ENCODE measurements around the gene SPINK1. TPM values are rescaled to one million over a fixed set of nuclear protein-coding genes. Genes with fewer than 3 reads are reported as not detected.
"Not testable (repeated sequence)": the region's sequence is repeated elsewhere in the genome, so short reads cannot be mapped to it uniquely, and the experiment has no call there.

Gene SPINK1
- polyA plus RNA-seq, 1 donor from 2014 or later, result not detected

GRCh38 chr5:147803926-147804325 lies 27.5 kb downstream of the SPINK1 start:
- peaks cover 13% of the 10 kb centered on the region for H3K27me3 Mint-ChIP-seq
- no peak overlapping the region for H3K27ac Mint-ChIP-seq
- H3K9me3 Mint-ChIP-seq, result no peaks in the 10 kb centered on the region
- H3K4me3 Mint-ChIP-seq, result peak overlapping the region in 1 of 4 donors; percentile 9
- H3K4me1 Mint-ChIP-seq, result peaks cover 4 to 8% (median 7%) of the 10 kb centered on the region in 3 donors
- peaks cover 1% of the 10 kb centered on the region for H3K36me3 Mint-ChIP-seq

GRCh38 chr5:147803161-147803560 lies 28.3 kb downstream of the SPINK1 start:
- H3K9me3 Mint-ChIP-seq, H3K36me3 Mint-ChIP-seq, H3K27ac Mint-ChIP-seq, H3K4me1 Mint-ChIP-seq: not testable (repeated sequence)
- peaks cover 13% of the 10 kb centered on the region for H3K27me3 Mint-ChIP-seq
- H3K4me3 Mint-ChIP-seq, result peak overlapping the region in 1 of 4 donors; percentile 35

GRCh38 chr5:147801461-147801860 lies 30.0 kb downstream of the SPINK1 start:
- Mint-ChIP-seq H3K9me3 (no peaks in the 10 kb centered on the region), H3K27ac (no peak overlapping the region), H3K4me3 (peak overlapping the region in 1 of 4 donors; percentile 3), H3K36me3 (peaks cover 1% of the 10 kb centered on the region), H3K4me1 (peaks cover 4 to 8% (median 7%) of the 10 kb centered on the region in 3 donors), H3K27me3 (peaks cover 16% of the 10 kb centered on the region)

- peaks cover 1% of the 10 kb centered on the region for H3K36me3 Mint-ChIP-seq
- no peak overlapping the region for H3K27ac Mint-ChIP-seq
- no peaks in the 10 kb centered on the region for H3K9me3 Mint-ChIP-seq
- H3K4me1 Mint-ChIP-seq, result peaks cover 4 to 7% (median 7%) of the 10 kb centered on the region in 3 donors
- no peak overlapping the region for H3K4me3 Mint-ChIP-seq
- H3K27me3 Mint-ChIP-seq, result peaks cover 16% of the 10 kb centered on the region
Observed at GRCh38 chr5:147800491-147800890, 31.0 kb downstream of the SPINK1 start.

- no peak overlapping the region for H3K27ac Mint-ChIP-seq
- no peaks in the 10 kb centered on the region for H3K36me3 Mint-ChIP-seq
- no peak overlapping the region for H3K4me3 Mint-ChIP-seq
- H3K9me3 Mint-ChIP-seq, result no peaks in the 10 kb centered on the region
- H3K27me3 Mint-ChIP-seq, result peaks cover 11% of the 10 kb centered on the region
- no peaks in the 10 kb centered on the region for H3K4me1 Mint-ChIP-seq
Observed at GRCh38 chr5:147796556-147797308, 34.7 kb downstream of the SPINK1 start.

GRCh38 chr5:147791181-147791580 lies 40.3 kb downstream of the SPINK1 start:
- no peaks in the 10 kb centered on the region for H3K9me3 Mint-ChIP-seq

GRCh38 chr5:147789820-147790219 lies 41.7 kb downstream of the SPINK1 start:
- Mint-ChIP-seq H3K4me1 (no peaks in the 10 kb centered on the region), H3K36me3 (no peaks in the 10 kb centered on the region), H3K27me3 (peaks cover 1% of the 10 kb centered on the region), H3K9me3 (no peaks in the 10 kb centered on the region), H3K27ac (no peak overlapping the region), H3K4me3 (no peak overlapping the region)

More at GRCh38 chr5:147791181-147791580, 40.3 kb downstream of the SPINK1 start:
- no peak overlapping the region for H3K27ac Mint-ChIP-seq
- no peaks in the 10 kb centered on the region for H3K36me3 Mint-ChIP-seq
- H3K4me1 Mint-ChIP-seq, result no peaks in the 10 kb centered on the region
- H3K27me3 Mint-ChIP-seq, result peaks cover 1% of the 10 kb centered on the region
- H3K4me3 Mint-ChIP-seq, result no peak overlapping the region

- Mint-ChIP-seq H3K4me3 (no peak overlapping the region), H3K27me3 (peaks cover 1% of the 10 kb centered on the region), H3K27ac (peak overlapping the region in 1 of 3 donors; percentile 0), H3K4me1 (no peaks in the 10 kb centered on the region), H3K36me3 (no peaks in the 10 kb centered on the region), H3K9me3 (no peaks in the 10 kb centered on the region)
Observed at GRCh38 chr5:147788023-147788422, 43.4 kb downstream of the SPINK1 start.

- peaks cover 1% of the 10 kb centered on the region for H3K27me3 Mint-ChIP-seq
- H3K4me1 Mint-ChIP-seq, result peaks cover 0 to 7% (median 3%) of the 10 kb centered on the region in 3 donors
- H3K9me3 Mint-ChIP-seq, result peaks cover 0 to 4% (median 0%) of the 10 kb centered on the region in 3 donors
- H3K4me3 Mint-ChIP-seq, result no peak overlapping the region
- peaks cover 2% of the 10 kb centered on the region for H3K36me3 Mint-ChIP-seq
- no peak overlapping the region for H3K27ac Mint-ChIP-seq
Observed at GRCh38 chr5:147786142-147786541, 45.3 kb downstream of the SPINK1 start.

- peaks cover 0 to 7% (median 3%) of the 10 kb centered on the region in 3 donors for H3K4me1 Mint-ChIP-seq
- no peak overlapping the region for H3K27ac Mint-ChIP-seq
- peaks cover 0 to 4% (median 0%) of the 10 kb centered on the region in 3 donors for H3K9me3 Mint-ChIP-seq
- no peak overlapping the region for H3K4me3 Mint-ChIP-seq
- no peaks in the 10 kb centered on the region for H3K27me3 Mint-ChIP-seq
- H3K36me3 Mint-ChIP-seq, result peaks cover 2% of the 10 kb centered on the region
Observed at GRCh38 chr5:147784146-147784987, 47.1 kb downstream of the SPINK1 start.

GRCh38 chr5:147782110-147783028 lies 49.1 kb downstream of the SPINK1 start, which contains the start of gene JAKMIP2:
Gene JAKMIP2 (minus strand): TSS chr5:147782728. CDS start chr5:147671806, 110,922 bp downstream.
- Mint-ChIP-seq H3K27ac (peak within 1 kb of the TSS in 1 of 3 donors; percentile 88), H3K36me3 (peaks cover 2% of the 10 kb centered on the region), H3K4me1 (peaks cover 0 to 7% (median 3%) of the 10 kb centered on the region in 3 donors), H3K9me3 (peaks cover 0 to 4% (median 0%) of the 10 kb centered on the region in 3 donors), H3K27me3 (no peaks in the 10 kb centered on the region), H3K4me3 (peak within 1 kb of the TSS in 3 of 4 donors; percentile 73 to 81 (median 79))

GRCh38 chr5:147780924-147781573 lies 50.4 kb downstream of the SPINK1 start:
- no peaks in the 10 kb centered on the region for H3K27me3 Mint-ChIP-seq
- H3K4me1 Mint-ChIP-seq, result peaks cover 0 to 7% (median 3%) of the 10 kb centered on the region in 3 donors
- H3K9me3 Mint-ChIP-seq, result peaks cover 0 to 4% (median 0%) of the 10 kb centered on the region in 3 donors
- no peak overlapping the region for H3K4me3 Mint-ChIP-seq
- no peak overlapping the region for H3K27ac Mint-ChIP-seq
- H3K36me3 Mint-ChIP-seq, result peaks cover 2% of the 10 kb centered on the region

GRCh38 chr5:147779694-147780093 lies 51.8 kb downstream of the SPINK1 start:
- Mint-ChIP-seq H3K36me3 (peaks cover 2% of the 10 kb centered on the region), H3K4me3 (no peak overlapping the region), H3K27ac (no peak overlapping the region), H3K4me1 (peaks cover 0 to 7% (median 3%) of the 10 kb centered on the region in 3 donors), H3K9me3 (peaks cover 0 to 4% (median 4%) of the 10 kb centered on the region in 3 donors), H3K27me3 (no peaks in the 10 kb centered on the region)

GRCh38 chr5:147776989-147777388 lies 54.5 kb downstream of the SPINK1 start:
- Mint-ChIP-seq H3K27me3 (no peaks in the 10 kb centered on the region), H3K36me3 (peaks cover 2% of the 10 kb centered on the region), H3K9me3 (peaks cover 2 to 4% (median 2%) of the 10 kb centered on the region in 3 donors), H3K27ac (no peak overlapping the region), H3K4me3 (no peak overlapping the region), H3K4me1 (peaks cover 0 to under 1% (median under 1%) of the 10 kb centered on the region in 3 donors)
